Measurements from ENCODE around the gene ROBO1. TPM values are rescaled to one million over a fixed set of nuclear protein-coding genes. Genes with fewer than 3 reads are reported as not detected.

ROBO1 gene
- total and polyA plus RNA-seq, 4 donors, result 1.0 to 30.3 (median 3.9) TPM

DNA sequence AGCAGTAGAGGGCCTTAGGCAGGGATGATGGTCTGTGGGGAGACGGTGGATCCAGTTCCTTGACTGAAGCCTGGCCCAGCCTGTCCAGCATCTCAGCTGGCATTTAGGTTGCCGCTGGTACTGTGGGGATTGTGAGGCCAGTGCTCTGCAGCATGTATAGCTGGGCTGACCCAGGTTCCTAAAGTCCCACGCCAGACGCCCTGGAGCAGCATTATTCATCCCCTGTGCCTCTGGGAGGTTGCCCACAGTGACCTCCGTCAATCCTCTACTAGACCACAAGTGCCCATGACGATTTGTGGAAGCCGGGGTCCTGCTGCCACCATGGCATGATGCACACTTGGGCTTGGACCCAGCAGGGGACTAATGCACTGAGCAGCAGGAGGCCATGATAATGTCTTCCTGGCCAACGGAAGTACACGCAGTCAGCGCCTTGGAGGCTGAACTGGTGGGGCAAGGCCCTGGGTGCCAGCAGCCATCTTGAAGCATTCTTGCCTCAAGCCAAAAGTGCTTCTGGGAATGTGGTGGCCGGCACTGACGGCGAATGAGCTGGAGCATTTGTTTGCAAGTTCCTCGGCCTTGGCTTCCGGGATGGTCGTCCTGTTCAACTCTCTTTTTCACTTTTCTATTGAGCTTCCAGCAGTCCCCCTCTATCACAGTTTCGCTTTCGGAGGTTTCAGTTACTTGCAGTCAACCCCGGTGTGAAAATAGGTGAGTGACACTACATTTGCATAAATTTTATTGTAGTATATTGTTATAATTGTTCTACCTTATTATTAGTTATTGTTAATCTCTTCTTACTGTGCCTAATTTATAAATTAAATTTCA is 949.4 kb downstream of the ROBO1 start (continued):
- TF ChIP-seq, protein P1, sequence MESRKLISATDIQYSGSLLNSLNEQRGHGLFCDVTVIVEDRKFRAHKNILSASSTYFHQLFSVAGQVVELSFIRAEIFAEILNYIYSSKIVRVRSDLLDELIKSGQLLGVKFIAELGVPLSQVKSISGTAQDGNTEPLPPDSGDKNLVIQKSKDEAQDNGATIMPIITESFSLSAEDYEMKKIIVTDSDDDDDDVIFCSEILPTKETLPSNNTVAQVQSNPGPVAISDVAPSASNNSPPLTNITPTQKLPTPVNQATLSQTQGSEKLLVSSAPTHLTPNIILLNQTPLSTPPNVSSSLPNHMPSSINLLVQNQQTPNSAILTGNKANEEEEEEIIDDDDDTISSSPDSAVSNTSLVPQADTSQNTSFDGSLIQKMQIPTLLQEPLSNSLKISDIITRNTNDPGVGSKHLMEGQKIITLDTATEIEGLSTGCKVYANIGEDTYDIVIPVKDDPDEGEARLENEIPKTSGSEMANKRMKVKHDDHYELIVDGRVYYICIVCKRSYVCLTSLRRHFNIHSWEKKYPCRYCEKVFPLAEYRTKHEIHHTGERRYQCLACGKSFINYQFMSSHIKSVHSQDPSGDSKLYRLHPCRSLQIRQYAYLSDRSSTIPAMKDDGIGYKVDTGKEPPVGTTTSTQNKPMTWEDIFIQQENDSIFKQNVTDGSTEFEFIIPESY (IDR thresholded peaks at IDR 0.05), result no peak
- TF ChIP-seq RAD21 (IDR thresholded peaks at IDR 0.05), result no peak
- no peak for TF ChIP-seq GABPA (IDR thresholded peaks at IDR 0.05 in 1 of 2, conservative IDR thresholded peaks at IDR 0.05 in 1 of 2)
- TF ChIP-seq TAF1 (conservative IDR thresholded peaks at IDR 0.05), result no peak
- no peak for TF ChIP-seq EGR1 (IDR thresholded peaks at IDR 0.05; ENCODE audit: low read depth in 2 of 2)

DNA sequence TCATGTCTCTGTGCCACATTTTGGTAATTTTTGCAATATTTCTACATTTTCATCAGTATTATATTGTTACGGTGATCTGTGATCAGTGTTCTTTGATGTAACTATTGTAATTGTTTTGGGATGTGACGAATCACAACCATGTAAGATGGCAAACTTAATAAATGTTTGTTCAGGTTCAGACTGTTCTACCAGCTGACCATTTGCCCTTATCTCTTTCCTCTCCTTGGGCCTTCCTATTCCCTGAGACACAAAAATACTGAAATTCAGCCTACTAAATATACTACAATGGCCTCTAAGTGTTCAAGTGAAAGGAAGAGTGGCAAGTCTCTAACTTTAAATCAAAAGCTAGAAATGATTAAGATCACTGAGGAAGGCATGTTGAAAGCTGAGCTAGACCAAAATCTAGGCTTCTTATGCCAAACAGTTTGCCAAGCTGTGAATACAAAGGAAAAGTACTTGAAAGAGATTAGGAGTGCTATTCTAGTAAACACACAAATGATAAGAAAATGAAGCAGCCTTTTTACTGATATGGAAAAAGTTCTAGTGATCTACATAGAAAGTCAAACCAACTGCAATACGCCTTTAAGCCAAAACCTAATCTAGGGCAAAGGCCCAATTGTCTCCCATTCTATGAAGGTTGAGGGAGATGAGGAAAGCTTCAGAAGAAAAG is 952.8 kb downstream of the ROBO1 start:
- no peak overlapping the region for H3K27ac ChIP-seq (ENCODE audit: low read depth in 1 of 2, low read length in 2 of 2)
- H3K4me3 ChIP-seq (ENCODE audit: low read depth in 1 of 3, low read length in 3 of 3), result no peak overlapping the region
- no peaks in the 10 kb centered on the region for H3K9me3 ChIP-seq (ENCODE audit: control insufficient read depth in 4 of 4, low read length in 3 of 4)
- no peaks in the 10 kb centered on the region for H3K36me3 ChIP-seq (ENCODE audit: control insufficient read depth in 4 of 4, insufficient read depth in 3 of 4, low read depth in 1 of 4, low read length in 3 of 4)
- H3K9ac ChIP-seq (ENCODE audit: low read depth in 1 of 2, low read length in 2 of 2), result no peak overlapping the region
- DNase-seq (ENCODE audit: low spot score), result no peak
- no peaks in the 10 kb centered on the region for H3K4me1 ChIP-seq (ENCODE audit: control insufficient read depth in 4 of 4, insufficient read depth in 4 of 4, low read length in 3 of 4)
- no peaks in the 10 kb centered on the region for H3K27me3 ChIP-seq (ENCODE audit: control insufficient read depth in 4 of 4, insufficient read depth in 4 of 4, low read length in 3 of 4)
- no peak for TF ChIP-seq NR2F2 (IDR thresholded peaks at IDR 0.05)
- WGBS, result 94% methylated on average over 3 of the region's 3 CpGs

DNA sequence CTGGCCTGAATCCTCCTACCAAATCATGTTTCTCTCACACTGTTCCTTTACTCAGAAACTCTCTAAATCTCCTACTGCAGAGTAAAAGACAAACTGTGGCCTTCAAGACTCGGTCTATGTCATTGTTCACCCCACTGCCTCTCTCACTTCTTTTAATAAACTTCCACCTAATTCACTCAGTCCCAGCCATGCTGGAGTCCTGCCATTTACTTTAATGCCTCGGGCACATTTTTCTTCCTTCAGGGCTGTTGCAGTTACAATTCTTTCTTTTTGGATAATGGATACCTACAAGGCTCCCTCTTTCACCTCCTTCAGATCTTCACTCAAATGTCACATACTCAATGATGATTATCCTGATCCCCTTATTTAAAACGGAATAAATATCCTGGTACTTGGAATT is 955.6 kb downstream of the ROBO1 start:
- no peak for TF ChIP-seq GABPA (IDR thresholded peaks at IDR 0.05 in 1 of 2, conservative IDR thresholded peaks at IDR 0.05 in 1 of 2)
- Histone ChIP-seq H3K27ac (ENCODE audit: low read depth in 1 of 2, low read length in 2 of 2) (no peak overlapping the region), H3K4me1 (ENCODE audit: control insufficient read depth in 4 of 4, insufficient read depth in 4 of 4, low read length in 3 of 4) (no peaks in the 10 kb centered on the region), H3K36me3 (ENCODE audit: control insufficient read depth in 4 of 4, insufficient read depth in 3 of 4, low read depth in 1 of 4, low read length in 3 of 4) (no peaks in the 10 kb centered on the region), H3K9me3 (ENCODE audit: control insufficient read depth in 4 of 4, low read length in 3 of 4) (no peaks in the 10 kb centered on the region), H3K27me3 (ENCODE audit: control insufficient read depth in 4 of 4, insufficient read depth in 4 of 4, low read length in 3 of 4) (no peaks in the 10 kb centered on the region), H3K4me3 (ENCODE audit: low read depth in 1 of 3, low read length in 3 of 3) (no peak overlapping the region), H3K9ac (ENCODE audit: low read depth in 1 of 2, low read length in 2 of 2) (no peak overlapping the region)
- DNase-seq (ENCODE audit: low spot score), result no peak
- 88% methylated on average over 3 of the region's 3 CpGs for WGBS

DNA sequence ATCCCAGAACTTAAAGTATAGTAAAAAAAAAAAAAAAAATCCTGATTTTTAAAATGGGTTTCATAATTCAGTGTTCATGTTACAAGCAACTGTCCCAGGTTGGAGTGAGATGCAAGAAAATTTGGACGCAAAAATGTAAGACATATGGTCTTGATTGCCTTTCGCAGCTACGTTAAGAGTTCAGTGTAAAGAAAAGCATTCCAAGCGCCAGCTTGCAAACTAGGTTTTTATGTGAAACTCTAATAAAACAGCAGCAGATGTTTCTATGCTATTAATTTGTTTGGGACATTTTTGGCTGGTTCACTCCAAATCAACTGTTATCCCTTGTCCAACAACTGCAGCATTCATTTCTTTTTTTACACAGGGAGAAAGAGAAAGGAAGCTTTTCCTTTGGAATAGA is 957.8 kb downstream of the ROBO1 start:
- H3K27me3 ChIP-seq (ENCODE audit: control insufficient read depth in 4 of 4, insufficient read depth in 4 of 4, low read length in 3 of 4), result no peaks in the 10 kb centered on the region
- no peaks in the 10 kb centered on the region for H3K4me1 ChIP-seq (ENCODE audit: control insufficient read depth in 4 of 4, insufficient read depth in 4 of 4, low read length in 3 of 4)
- no peak overlapping the region for H3K4me3 ChIP-seq (ENCODE audit: low read depth in 1 of 3, low read length in 3 of 3)
- no peak for DNase-seq (ENCODE audit: low spot score)
- no peaks in the 10 kb centered on the region for H3K9me3 ChIP-seq (ENCODE audit: control insufficient read depth in 4 of 4, low read length in 3 of 4)
- H3K27ac ChIP-seq (ENCODE audit: low read depth in 1 of 2, low read length in 2 of 2), result no peak overlapping the region
- no peak overlapping the region for H3K9ac ChIP-seq (ENCODE audit: low read depth in 1 of 2, low read length in 2 of 2)
- H3K36me3 ChIP-seq (ENCODE audit: control insufficient read depth in 4 of 4, insufficient read depth in 3 of 4, low read depth in 1 of 4, low read length in 3 of 4), result no peaks in the 10 kb centered on the region
- 83% methylated on average over 4 of the region's 4 CpGs for WGBS
- TF ChIP-seq FOXA2 (IDR thresholded peaks at IDR 0.05) (no peak), HNF4A (conservative IDR thresholded peaks at IDR 0.05) (no peak), NR2F2 (IDR thresholded peaks at IDR 0.05) (no peak), RXRA (IDR thresholded peaks at IDR 0.05) (no peak), RAD21 (IDR thresholded peaks at IDR 0.05) (no peak), SP1 (IDR thresholded peaks at IDR 0.05) (no peak), FOXA1 (IDR thresholded peaks at IDR 0.05) (no peak), TAF1 (conservative IDR thresholded peaks at IDR 0.05) (no peak), JUND (IDR thresholded peaks at IDR 0.05) (no peak), GABPA (IDR thresholded peaks at IDR 0.05 in 1 of 2, conservative IDR thresholded peaks at IDR 0.05 in 1 of 2) (no peak), YY1 (IDR thresholded peaks at IDR 0.05) (no peak)
- TF ChIP-seq, protein P2, sequence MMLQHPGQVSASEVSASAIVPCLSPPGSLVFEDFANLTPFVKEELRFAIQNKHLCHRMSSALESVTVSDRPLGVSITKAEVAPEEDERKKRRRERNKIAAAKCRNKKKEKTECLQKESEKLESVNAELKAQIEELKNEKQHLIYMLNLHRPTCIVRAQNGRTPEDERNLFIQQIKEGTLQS (IDR thresholded peaks at IDR 0.05), result no peak
- TF ChIP-seq, protein P1 (IDR thresholded peaks at IDR 0.05), result no peak
- TF ChIP-seq, protein P3, sequence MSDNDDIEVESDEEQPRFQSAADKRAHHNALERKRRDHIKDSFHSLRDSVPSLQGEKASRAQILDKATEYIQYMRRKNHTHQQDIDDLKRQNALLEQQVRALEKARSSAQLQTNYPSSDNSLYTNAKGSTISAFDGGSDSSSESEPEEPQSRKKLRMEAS (IDR thresholded peaks at IDR 0.05), result no peak
- TF ChIP-seq, protein P4, sequence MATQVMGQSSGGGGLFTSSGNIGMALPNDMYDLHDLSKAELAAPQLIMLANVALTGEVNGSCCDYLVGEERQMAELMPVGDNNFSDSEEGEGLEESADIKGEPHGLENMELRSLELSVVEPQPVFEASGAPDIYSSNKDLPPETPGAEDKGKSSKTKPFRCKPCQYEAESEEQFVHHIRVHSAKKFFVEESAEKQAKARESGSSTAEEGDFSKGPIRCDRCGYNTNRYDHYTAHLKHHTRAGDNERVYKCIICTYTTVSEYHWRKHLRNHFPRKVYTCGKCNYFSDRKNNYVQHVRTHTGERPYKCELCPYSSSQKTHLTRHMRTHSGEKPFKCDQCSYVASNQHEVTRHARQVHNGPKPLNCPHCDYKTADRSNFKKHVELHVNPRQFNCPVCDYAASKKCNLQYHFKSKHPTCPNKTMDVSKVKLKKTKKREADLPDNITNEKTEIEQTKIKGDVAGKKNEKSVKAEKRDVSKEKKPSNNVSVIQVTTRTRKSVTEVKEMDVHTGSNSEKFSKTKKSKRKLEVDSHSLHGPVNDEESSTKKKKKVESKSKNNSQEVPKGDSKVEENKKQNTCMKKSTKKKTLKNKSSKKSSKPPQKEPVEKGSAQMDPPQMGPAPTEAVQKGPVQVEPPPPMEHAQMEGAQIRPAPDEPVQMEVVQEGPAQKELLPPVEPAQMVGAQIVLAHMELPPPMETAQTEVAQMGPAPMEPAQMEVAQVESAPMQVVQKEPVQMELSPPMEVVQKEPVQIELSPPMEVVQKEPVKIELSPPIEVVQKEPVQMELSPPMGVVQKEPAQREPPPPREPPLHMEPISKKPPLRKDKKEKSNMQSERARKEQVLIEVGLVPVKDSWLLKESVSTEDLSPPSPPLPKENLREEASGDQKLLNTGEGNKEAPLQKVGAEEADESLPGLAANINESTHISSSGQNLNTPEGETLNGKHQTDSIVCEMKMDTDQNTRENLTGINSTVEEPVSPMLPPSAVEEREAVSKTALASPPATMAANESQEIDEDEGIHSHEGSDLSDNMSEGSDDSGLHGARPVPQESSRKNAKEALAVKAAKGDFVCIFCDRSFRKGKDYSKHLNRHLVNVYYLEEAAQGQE (IDR thresholded peaks at IDR 0.05), result no peak
